Left lung (tissue), 10 donors: ENCODE data around the gene CCDC142. TPM values are rescaled to one million over a fixed set of nuclear protein-coding genes. Genes with fewer than 3 reads are reported as not detected.

Source experiments
- ATAC-seq: fragments of 200-7000 bp; cut with Tn5 transposase; one replicate; pipeline ENCODE4 v1.9.1; 2020; ENCODE audit warnings: moderate library complexity
- DNase-seq, 4 donors: peaks; one replicate each; pipeline ENCODE4 v3.0.0-alpha.2; 2013 to 2020
- H3K27ac ChIP-seq, 2 donors: fragments of 200-600 bp; sonication (generic) in 1 of 2; one replicate each; pipeline versions ENCODE4 v1.5.0 to v1.8.0; 2020 to 2021
- H3K27me3 ChIP-seq, 2 donors: fragments of 200-600 bp; sonication (generic) in 1 of 2; one replicate each; pipeline versions ENCODE4 v1.5.0 to v1.8.0; 2020 to 2021
- H3K36me3 ChIP-seq, 2 donors: fragments of 200-600 bp; sonication (generic) in 1 of 2; one replicate each; pipeline versions ENCODE4 v1.5.0 to v1.8.0; 2020 to 2021
- H3K4me1 ChIP-seq, 2 donors: fragments of 200-600 bp; one replicate each; pipeline ENCODE4 v1.8.0; 2021
- H3K4me3 ChIP-seq, 2 donors: fragments of 200-600 bp; sonication (generic) in 1 of 2; one replicate each; pipeline versions ENCODE4 v1.5.0 to v1.8.0; 2020 to 2021; ENCODE audit warnings: mild to moderate bottlenecking in 1 of 2
- H3K9me3 ChIP-seq, 2 donors: fragments of 200-600 bp; sonication (generic) in 1 of 2; one replicate each; pipeline versions ENCODE4 v1.5.0 to v1.8.0; 2020 to 2021
- intact Hi-C, 2 donors: fragments of 100-400 bp; cut with DNase I; formaldehyde crosslinking; loops; one replicate each; pipeline versions ENCODE4 v1.11.2 to v1.14.2; 2022
- polyA plus RNA-seq, 6 donors: library from polyadenylated mRNA; unstranded; fragments of 120-200 nt; gene quantifications; one replicate each; pipeline ENCODE4 v1.2.1, GENCODE V29; 2013; ENCODE audit not compliant: insufficient read length in 6 of 6
- total RNA-seq, 2 donors: library from RNA; stranded (reverse); fragmentation: NEBNext Ultra II Directional; extraction: Animal tissue kit (Norgen Biotek cat#: 25700); gene quantifications; one replicate each; pipeline ENCODE4 v1.2.1, GENCODE V29; 2021
- TF ChIP-seq, protein P1 (sequence below), 2 donors: fragments of 200-600 bp; sonication (generic) in 1 of 2; IDR thresholded peaks; one replicate each; pipeline versions ENCODE4 v1.5.0 to v1.8.0; 2021; ENCODE audit warnings: antibody characterized with exemption in 2 of 2
- donor health status: DM: no; HTN: yes; CAD: no.
- donor health status: DM: no; HTN: no; CAD: no.

Gene CCDC142
- total and polyA plus RNA-seq, 8 donors, result 12.1 to 18.6 (median 17.3) TPM

- Histone ChIP-seq H3K36me3 (peaks cover 0 to 44% of the 10 kb centered on the region in 2 donors), H3K9me3 (no peaks in the 10 kb centered on the region), H3K27ac (peak overlapping the region; percentile 83 to 94), H3K4me3 (peak overlapping the region; percentile 89 to 92), H3K27me3 (no peaks in the 10 kb centered on the region), H3K4me1 (peaks cover 11 to 30% of the 10 kb centered on the region in 2 donors)
- TF ChIP-seq, protein P1, sequence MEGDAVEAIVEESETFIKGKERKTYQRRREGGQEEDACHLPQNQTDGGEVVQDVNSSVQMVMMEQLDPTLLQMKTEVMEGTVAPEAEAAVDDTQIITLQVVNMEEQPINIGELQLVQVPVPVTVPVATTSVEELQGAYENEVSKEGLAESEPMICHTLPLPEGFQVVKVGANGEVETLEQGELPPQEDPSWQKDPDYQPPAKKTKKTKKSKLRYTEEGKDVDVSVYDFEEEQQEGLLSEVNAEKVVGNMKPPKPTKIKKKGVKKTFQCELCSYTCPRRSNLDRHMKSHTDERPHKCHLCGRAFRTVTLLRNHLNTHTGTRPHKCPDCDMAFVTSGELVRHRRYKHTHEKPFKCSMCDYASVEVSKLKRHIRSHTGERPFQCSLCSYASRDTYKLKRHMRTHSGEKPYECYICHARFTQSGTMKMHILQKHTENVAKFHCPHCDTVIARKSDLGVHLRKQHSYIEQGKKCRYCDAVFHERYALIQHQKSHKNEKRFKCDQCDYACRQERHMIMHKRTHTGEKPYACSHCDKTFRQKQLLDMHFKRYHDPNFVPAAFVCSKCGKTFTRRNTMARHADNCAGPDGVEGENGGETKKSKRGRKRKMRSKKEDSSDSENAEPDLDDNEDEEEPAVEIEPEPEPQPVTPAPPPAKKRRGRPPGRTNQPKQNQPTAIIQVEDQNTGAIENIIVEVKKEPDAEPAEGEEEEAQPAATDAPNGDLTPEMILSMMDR (IDR thresholded peaks at IDR 0.05), result no peak
- DNase-seq (peak in 3 of 4 donors; percentile 38 to 84 (median 59)), ATAC-seq (peak; percentile 32)
- intact Hi-C loops, result no loop called here
Observed at GRCh38 chr2:74530239-74531187, 47.7 kb upstream of the CCDC142 start.

DNA sequence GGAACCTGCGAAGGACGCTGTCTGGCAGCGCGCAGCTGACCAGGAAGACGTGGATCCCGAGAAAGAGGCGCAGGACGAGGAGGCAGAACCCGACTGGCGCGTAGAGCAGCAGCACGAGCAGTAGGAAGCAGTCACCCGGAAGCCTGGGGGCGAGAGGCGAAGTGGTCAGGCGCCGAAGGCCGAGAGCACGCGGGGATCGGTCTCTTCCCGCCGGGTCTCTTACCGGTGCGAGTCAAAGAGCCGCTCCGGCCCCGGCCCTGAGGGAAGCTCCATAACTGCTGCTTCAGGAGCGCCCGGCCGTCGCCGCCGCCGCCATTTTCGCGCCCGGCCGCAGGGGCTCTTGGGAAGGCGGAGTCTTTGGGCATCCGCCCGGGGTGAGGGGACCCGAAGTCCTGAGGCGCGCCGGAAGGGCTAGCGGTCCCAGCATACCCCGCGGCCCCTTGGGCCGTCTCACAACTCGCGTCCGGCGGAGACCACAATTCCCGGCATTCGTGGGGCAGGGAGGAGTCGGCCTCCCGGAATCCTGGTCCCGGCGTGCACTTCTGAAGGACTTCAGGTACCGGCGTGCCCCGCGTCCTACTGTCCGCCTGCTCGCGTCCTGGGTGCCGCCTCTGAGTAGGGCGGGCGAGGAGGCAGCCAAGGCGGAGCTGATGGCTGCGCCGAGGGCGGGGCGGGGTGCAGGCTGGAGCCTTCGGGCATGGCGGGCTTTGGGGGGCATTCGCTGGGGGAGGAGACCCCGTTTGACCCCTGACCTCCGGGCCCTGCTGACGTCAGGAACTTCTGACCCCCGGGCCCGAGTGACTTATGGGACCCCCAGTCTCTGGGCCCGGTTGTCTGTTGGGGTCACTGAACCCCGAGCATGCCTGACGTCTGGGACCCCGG lies 46.8 kb upstream of the CCDC142 start, which contains the start of the genes AUP1 and HTRA2:
AUP1 (minus strand) TSS at position 350 of the 882 bp plus-strand sequence; CDS start at position 273, 77 bp downstream.
HTRA2 (plus strand) TSS at position 577 of the 882 bp plus-strand sequence; CDS start at position 651, 74 bp downstream.
- Histone ChIP-seq H3K4me1 (peaks cover 11 to 30% of the 10 kb centered on the region in 2 donors), H3K36me3 (peaks cover 0 to 47% of the 10 kb centered on the region in 2 donors), H3K4me3 (peak within 1 kb of the TSS; percentile 89 to 92), H3K27me3 (no peaks in the 10 kb centered on the region), H3K9me3 (no peaks in the 10 kb centered on the region), H3K27ac (peak within 1 kb of the TSS; percentile 83 to 94)
- peak; percentile 97 to 99 (median 99) for DNase-seq
- ATAC-seq, result peak; percentile 96
- TF ChIP-seq, protein P1 (IDR thresholded peaks at IDR 0.05), result peak in 1 of 2 donors; percentile 26
- intact Hi-C loops, result no loop called here

DNA sequence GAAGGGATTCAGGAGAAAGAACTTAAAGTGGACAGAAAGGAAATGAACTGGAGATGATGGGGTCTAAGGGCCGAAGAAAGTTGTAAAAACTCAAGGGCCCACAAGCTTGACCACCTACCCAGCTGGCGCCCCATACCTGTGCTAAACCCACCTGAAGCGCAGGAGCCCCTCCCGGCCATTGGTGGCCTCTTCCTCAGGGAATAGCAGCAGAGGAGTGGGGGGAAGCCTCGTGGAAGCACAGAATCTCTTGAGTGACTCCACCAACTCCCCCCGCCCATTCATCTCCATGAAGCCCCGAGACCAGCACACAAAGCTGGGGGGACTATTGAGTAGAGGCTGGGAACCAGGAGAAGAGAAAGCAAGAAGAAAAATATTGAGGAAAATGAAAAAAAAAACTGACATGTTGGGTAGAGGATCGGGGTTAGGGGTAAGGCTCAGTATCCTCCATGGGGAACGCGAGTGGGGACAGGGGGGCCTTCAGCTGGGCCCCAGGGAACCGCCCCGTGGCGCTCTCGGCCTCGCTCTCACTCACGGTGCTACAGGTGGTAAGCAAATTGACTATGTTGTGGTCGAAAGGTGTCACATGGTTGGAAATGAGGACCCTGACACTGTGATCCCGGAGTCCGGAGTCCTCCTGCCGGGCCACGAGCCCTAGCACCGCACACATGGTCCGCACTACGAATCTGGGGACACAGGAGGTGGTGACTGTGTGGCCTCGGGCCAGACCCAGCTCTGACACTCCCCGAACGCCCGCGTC lies 46.0 kb upstream of the CCDC142 start:
- no peak for DNase-seq
- H3K4me3 ChIP-seq, result peak overlapping the region; percentile 89 to 92
- peak overlapping the region; percentile 83 to 94 for H3K27ac ChIP-seq
- intact Hi-C loops, result no loop called here
- no peaks in the 10 kb centered on the region for H3K9me3 ChIP-seq
- H3K36me3 ChIP-seq, result peaks cover 0 to 42% of the 10 kb centered on the region in 2 donors
- H3K4me1 ChIP-seq, result peaks cover 11 to 30% of the 10 kb centered on the region in 2 donors
- TF ChIP-seq, protein P1 (IDR thresholded peaks at IDR 0.05), result no peak
- peak; percentile 7 for ATAC-seq
- H3K27me3 ChIP-seq, result no peaks in the 10 kb centered on the region

DNA sequence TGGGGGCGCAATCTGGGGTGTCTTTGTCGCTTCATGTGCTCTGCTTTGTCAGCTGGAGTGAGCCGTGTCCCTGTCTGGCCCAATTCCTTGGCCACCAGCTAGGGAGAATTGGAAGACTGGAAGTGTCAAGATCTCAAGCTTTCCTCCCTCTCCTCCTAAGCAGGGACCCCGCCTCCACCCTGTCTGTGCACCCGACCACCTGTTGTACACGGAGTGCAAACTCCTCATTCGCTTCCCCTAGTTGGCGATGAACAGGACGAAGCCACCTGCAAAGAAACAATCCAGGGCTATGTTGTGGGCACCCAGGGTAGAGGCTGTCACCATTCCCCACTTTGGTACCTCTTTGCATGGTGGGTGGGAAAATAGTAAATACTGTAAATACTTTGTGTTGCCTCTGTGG lies 44.9 kb upstream of the CCDC142 start:
- peaks cover 0 to 33% of the 10 kb centered on the region in 2 donors for H3K36me3 ChIP-seq
- no peaks in the 10 kb centered on the region for H3K27me3 ChIP-seq
- H3K9me3 ChIP-seq, result no peaks in the 10 kb centered on the region
- no peak overlapping the region for H3K4me3 ChIP-seq
- ATAC-seq (no peak), DNase-seq (no peak)
- TF ChIP-seq, protein P1 (IDR thresholded peaks at IDR 0.05), result no peak
- H3K27ac ChIP-seq, result no peak overlapping the region
- peaks cover 11 to 30% of the 10 kb centered on the region in 2 donors for H3K4me1 ChIP-seq
- intact Hi-C loops, result no loop called here
